GM19193 (cell line): Measurements from ENCODE around the gene HOMEZ.

Source experiments
- POLR2A ChIP-seq: IDR thresholded peaks from 4 replicates; pipeline ENCODE4 v1.6.1; 2011; ENCODE audit not compliant: insufficient read depth, insufficient read length; ENCODE audit errors: extremely low read depth

HOMEZ gene

DNA sequence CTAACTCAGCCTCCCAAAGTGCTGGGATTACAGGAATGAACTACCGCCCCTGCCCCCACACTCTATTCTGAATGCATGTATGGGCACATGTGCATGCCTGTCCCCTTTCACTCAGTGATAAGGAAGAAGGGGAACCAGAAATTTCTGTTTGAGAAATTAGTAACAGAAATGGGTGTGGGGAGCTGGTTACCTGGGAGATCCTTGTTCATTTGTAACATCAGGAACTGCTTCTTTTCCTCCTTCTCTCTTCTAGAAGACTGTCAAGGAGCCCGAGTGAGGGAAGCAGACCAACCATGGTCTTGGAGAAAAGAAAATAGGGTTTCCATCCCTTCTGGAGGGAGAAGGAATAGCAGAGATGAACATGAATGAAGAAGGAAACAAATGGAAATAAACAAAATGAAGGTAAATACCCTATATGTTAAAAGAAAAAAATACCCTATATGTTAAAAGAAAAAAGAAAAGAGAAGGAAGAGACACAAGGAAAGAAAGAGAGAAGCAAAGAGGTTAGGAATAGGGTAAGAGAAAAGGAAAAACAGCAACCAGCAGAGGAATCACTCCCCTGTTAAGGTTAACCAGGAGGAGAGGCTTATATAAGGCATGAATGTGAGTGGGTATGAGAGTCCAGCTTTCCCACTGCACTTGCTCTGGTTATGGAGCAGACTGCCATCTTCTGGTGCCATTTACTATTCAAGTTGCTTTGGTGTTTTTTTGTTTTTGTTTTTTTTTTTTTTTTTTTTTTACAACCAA lies 13.5 kb upstream of the HOMEZ start:
- no peak for TF ChIP-seq POLR2A

DNA sequence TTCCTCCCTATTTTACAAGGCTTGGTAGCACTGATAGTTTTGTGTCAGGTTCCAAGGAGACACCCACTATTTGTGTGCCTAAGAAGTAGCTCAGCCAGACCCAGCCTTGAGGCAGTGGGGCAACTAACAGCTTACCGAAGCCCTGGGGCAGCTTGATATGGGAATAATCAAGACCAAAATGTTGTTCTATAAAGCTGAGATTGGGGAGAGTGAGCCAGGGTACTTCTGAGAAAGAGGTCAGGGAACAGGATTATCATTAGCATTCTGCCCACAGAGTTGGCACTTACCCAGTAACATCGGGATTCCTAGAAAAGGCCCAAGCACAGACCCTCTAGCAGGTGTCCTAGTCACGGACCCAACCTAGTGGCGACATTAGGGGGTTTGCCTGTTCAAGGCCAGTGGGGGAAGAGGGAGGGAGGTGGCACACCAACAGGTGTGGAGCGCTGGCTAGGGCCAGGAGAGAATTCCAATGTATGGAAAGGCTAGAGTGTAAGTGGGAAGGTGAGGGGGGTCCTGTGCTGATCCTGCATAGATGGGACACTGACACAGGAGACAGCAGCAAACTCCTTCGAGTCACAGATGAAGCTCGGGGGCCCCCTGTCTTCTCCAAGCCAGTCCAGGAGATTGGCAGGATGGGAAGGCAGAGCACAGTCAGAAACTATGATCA lies 11.8 kb upstream of the HOMEZ start:
- no peak for TF ChIP-seq POLR2A

- no peak for TF ChIP-seq POLR2A
Measured at GRCh38 chr14:23297096-23297495, 11.2 kb upstream of the HOMEZ start.

- no peak for TF ChIP-seq POLR2A
Measured at GRCh38 chr14:23296012-23296777, 10.3 kb upstream of the HOMEZ start.

DNA sequence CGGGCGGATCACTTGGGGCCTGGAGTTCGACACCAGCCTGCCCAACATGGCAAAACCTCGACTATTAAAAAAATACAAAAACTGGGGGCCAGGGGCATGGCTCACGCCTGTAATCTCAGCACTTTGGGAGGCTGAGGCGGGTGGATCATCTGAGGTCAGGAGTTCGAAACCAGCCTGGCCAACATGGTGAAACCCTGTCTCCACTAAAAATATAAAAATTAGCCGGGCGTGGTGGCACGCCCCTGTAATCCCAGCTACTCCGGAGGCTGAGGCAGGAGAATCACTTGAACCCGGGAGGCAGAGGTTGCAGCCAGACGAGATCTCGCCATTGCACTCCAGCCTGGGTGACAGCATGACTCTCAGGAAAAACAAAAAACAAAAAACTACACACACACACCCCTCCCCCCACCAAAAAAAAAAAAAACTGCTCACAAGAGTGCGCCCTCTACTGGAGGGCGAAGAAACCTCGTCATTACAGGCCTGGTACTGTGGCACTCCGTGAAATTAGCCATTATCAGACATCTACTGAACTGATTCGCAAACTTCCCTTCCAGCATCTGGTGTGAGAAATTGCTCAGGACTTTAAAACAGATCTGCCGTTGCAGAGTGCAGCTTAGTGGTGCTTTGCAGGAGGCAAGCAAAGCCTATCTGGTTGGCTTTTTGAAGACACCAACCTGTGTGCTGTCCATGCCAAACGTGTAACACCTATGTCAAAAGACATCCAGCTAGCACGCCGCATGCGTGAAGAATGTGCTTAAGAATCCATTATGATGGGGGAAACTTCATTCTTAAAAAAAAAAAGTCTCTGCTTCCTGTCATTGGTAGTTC lies 9.0 kb upstream of the HOMEZ start:
- TF ChIP-seq POLR2A: no peak

- TF ChIP-seq POLR2A: no peak
Measured at GRCh38 chr14:23286902-23287479, 1.1 kb upstream of the HOMEZ start.

DNA sequence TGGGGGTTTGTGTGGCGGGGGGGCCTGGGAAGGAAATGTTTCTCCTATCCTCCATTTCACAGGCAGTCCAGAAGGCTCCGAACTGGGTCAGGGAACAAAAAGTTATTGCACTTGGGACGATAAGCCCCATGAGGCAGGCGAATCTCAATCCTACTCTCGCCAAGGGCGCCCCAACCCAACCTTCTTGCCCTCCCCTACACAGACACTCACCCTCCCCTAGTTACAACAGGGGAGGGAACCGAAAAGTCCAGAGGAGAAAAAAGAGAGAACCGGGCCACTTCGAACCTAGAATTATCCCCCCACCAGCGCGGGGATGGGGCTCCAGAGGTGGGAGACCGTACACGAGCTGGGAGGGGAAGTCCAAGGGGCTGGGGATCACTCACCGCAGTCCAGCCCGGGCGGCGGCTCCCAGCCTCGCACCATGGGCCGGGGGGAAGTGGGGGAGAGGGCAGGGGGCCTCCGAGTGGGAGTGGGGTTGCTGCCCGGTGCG lies 357 bp downstream of the HOMEZ start:
- no peak for TF ChIP-seq POLR2A

- no peak for TF ChIP-seq POLR2A
Measured at GRCh38 chr14:23284654-23285529, 1.0 kb downstream of the HOMEZ start.

GRCh38 chr14:23281247-23281646 lies 4.7 kb downstream of the HOMEZ start:
- no peak for TF ChIP-seq POLR2A

DNA sequence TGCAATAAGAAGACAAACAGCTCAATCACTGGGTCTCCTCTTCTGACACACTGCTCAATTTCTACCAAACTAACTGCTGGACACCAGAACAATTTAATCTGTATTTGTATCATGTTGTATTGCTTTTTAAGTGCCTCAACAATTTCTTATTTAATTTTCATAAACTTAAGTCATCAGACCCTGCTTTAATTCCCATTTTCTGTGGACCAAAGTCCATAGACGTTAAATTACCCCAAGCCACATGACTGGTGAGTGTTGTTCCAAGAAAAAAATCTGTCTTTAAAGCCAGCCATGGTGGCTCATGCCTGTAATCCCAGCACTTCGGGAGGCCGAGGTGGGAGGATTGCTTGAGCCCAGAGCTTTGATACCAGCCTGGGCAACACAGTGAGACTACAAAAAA lies 8.7 kb downstream of the HOMEZ start:
- TF ChIP-seq POLR2A: no peak

GRCh38 chr14:23275412-23275811 lies 10.5 kb downstream of the HOMEZ start:
- no peak for TF ChIP-seq POLR2A

DNA sequence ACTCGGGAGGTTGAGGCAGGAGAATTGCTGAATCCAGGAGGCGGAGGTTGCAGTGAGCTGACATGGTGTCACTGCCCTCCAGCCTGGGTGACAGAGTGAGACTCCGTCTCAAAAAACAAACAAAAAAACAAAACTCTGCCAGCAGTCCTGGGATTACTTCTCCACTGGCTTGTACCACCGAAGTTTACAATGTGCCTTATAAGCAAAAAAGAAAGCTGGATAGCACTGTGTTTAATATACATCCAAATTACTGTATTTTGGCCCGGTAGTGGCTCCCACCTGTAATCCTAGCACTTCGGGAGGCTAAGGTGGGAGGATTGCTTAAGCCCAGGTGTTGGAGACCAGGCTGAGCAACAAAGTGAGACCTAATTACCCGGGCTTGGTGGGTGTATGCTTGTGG lies 16.7 kb downstream of the HOMEZ start:
- TF ChIP-seq POLR2A: no peak

GRCh38 chr14:23259426-23259825 lies 26.5 kb downstream of the HOMEZ start:
- no peak for TF ChIP-seq POLR2A
